SK-N-SH (cell line): ENCODE data around the gene ZNF593OS. TPM values are rescaled to one million over a fixed set of nuclear protein-coding genes. Genes with fewer than 3 reads are reported as not detected.

Experiments
- CTCF ChIA-PET: fragments of 300-600, 350-600 bp; formaldehyde crosslinking; extraction: SDS; loops from one replicate; lab custom pipeline; 2021; lab: Yijun Ruan, JAX
- POLR2A ChIA-PET: fragments of 350-600 bp; sonication (Branson Sonifier 250); formaldehyde crosslinking; extraction: SDS; loops from one replicate; lab custom pipeline; 2020; ENCODE audit warnings: antibody characterized with exemption, inconsistent platforms; lab: Yijun Ruan, JAX
- DNase-seq: peaks from one replicate; pipeline ENCODE4 v3.0.0; 2012
- H2AFZ ChIP-seq: fragments of 200-600 bp; sonication (generic); 2 replicates; pipeline ENCODE4 v1.8.1; 2016; ENCODE audit warnings: antibody characterized with exemption, mild to moderate bottlenecking, low read depth
- H3F3A ChIP-seq: fragments of 200-600 bp; sonication (generic); replicated peaks from 2 replicates; pipeline ENCODE3; 2016; ENCODE audit warnings: antibody characterized with exemption, mild to moderate bottlenecking; ENCODE audit not compliant: insufficient read depth
- H3K27ac ChIP-seq, 2 experiments: fragments of 200-500 bp in 1 of 2; fragments of 200-600 bp in 1 of 2; sonication (Bioruptor generic) in 1 of 2; sonication (generic), shearing (Covaris generic) in 1 of 2; 2 replicates each; pipeline versions ENCODE4 v1.5.1 to v1.6.1; 2014 to 2016; ENCODE audit warnings: low read depth in 2 of 2, inconsistent platforms in 1 of 2, low read length in 1 of 2, mild to moderate bottlenecking in 1 of 2, mixed read lengths in 1 of 2
- H3K27me3 ChIP-seq: fragments of 200-600 bp; sonication (generic), shearing (Covaris generic); 2 replicates; pipeline ENCODE4 v1.6.1; 2016; ENCODE audit warnings: mixed run types; ENCODE audit not compliant: insufficient read depth
- H3K36me3 ChIP-seq, 2 experiments: fragments of 200-500 bp in 1 of 2; fragments of 200-600 bp in 1 of 2; sonication (Bioruptor generic) in 1 of 2; sonication (generic) in 1 of 2; replicated peaks in 1 of 2; 2 replicates each; pipeline versions ENCODE3 to v1.5.1; 2014 to 2016; ENCODE audit warnings: low read length in 1 of 2, mild to moderate bottlenecking in 1 of 2; ENCODE audit not compliant: insufficient read depth in 2 of 2, control insufficient read depth in 1 of 2
- H3K4me1 ChIP-seq, 2 experiments: fragments of 200-500 bp in 1 of 2; fragments of 200-600 bp in 1 of 2; sonication (Bioruptor generic) in 1 of 2; sonication (generic), shearing (Covaris generic) in 1 of 2; 2 replicates each; pipeline versions ENCODE4 v1.5.1 to v1.6.1; 2014 to 2016; ENCODE audit warnings: low read depth in 1 of 2, low read length in 1 of 2, mixed run types in 1 of 2; ENCODE audit not compliant: insufficient read depth in 2 of 2, control insufficient read depth in 1 of 2
- H3K4me2 ChIP-seq: fragments of 200-600 bp; sonication (generic), shearing (Covaris generic); 2 replicates; pipeline ENCODE4 v1.6.1; 2017; ENCODE audit warnings: mixed run types
- H3K4me3 ChIP-seq, 2 experiments: fragments of 200-500 bp in 1 of 2; fragments of 200-600 bp in 1 of 2; sonication (Bioruptor generic) in 1 of 2; sonication (generic), shearing (Covaris generic) in 1 of 2; 2 replicates each; pipeline versions ENCODE4 v1.5.1 to v1.8.1; 2014 to 2016; ENCODE audit warnings: low read depth in 2 of 2, inconsistent platforms in 1 of 2, low read length in 1 of 2, mild to moderate bottlenecking in 1 of 2, mixed read lengths in 1 of 2, moderate library complexity in 1 of 2
- H3K79me2 ChIP-seq: fragments of 200-600 bp; sonication (generic); 2 replicates; pipeline ENCODE4 v1.8.1; 2017; ENCODE audit warnings: mild to moderate bottlenecking; ENCODE audit not compliant: insufficient read depth
- H3K9ac ChIP-seq: fragments of 200-600 bp; sonication (generic); 2 replicates; pipeline ENCODE4 v1.6.1; 2017; ENCODE audit warnings: mixed run types
- H3K9me2 ChIP-seq: fragments of 200-600 bp; sonication (generic); 2 replicates; pipeline ENCODE4 v1.6.1; 2017; ENCODE audit warnings: mixed run types
- H3K9me3 ChIP-seq: fragments of 200-600 bp; sonication (generic); 2 replicates; pipeline ENCODE4 v1.6.1; 2017; ENCODE audit warnings: mixed run types, mild to moderate bottlenecking, moderate library complexity
- H4K20me1 ChIP-seq: fragments of 200-600 bp; sonication (generic); 2 replicates; pipeline ENCODE4 v1.6.1; 2017; ENCODE audit warnings: mild to moderate bottlenecking, mixed run types; ENCODE audit not compliant: insufficient read depth
- EZH2phosphoT487 ChIP-seq: fragments of 200-600 bp; sonication (generic); IDR thresholded peaks from 2 replicates; pipeline ENCODE4 v1.6.1; 2017; ENCODE audit warnings: low read depth, mixed run types, mild to moderate bottlenecking, antibody characterized with exemption, moderate library complexity, borderline replicate concordance
- GABPA ChIP-seq: IDR thresholded peaks from 2 replicates; pipeline ENCODE4 v1.4.0; 2012; ENCODE audit warnings: low read depth, mild to moderate bottlenecking
- GATA2 ChIP-seq: sonication (generic); formaldehyde crosslinking; IDR thresholded peaks from 2 replicates; pipeline ENCODE4 v1.5.0; 2020; ENCODE audit warnings: mild to moderate bottlenecking, missing genetic modification reagents
- USF1 ChIP-seq: IDR thresholded peaks from 2 replicates; pipeline ENCODE4 v1.4.0; 2012; ENCODE audit warnings: low read depth, borderline replicate concordance
- WGBS: methylation state at CpG from one replicate; pipeline ENCODE4 v1.1.6; 2017; ENCODE audit warnings: low lambda C conversion rate; 5-methylcytosine and 5-hydroxymethylcytosine counted together
- polyA plus RNA-seq, 3 experiments: library from polyadenylated mRNA; depleted of rRNA; stranded (reverse); fragments of >200 nt; gene quantifications; 2 replicates each; pipeline ENCODE4 v1.2.3, GENCODE V29; 2012

ZNF593OS gene
- polyA plus RNA-seq, 1 of the 3 experiments (the other 2 are of a cell fraction): not detected

GRCh38 chr1:26119892-26120608 is 51.6 kb downstream of the ZNF593OS start:
- Histone ChIP-seq H3K4me1 (peaks cover 5 to 7% of the 10 kb centered on the region in 2 experiments; a peak in 3 of 4 replicates), H3K9ac (no peak overlapping the region), H3K27me3 (no peaks in the 10 kb centered on the region), H3K4me3 (no peak overlapping the region), H3K4me2 (no peak overlapping the region), H4K20me1 (no peaks in the 10 kb centered on the region; the same call in 1 of the 2 replicates), H3K36me3 (peaks cover 20 to 22% of the 10 kb centered on the region in 2 experiments), H3F3A (peaks cover 20% of the 10 kb centered on the region), H3K9me3 (no peaks in the 10 kb centered on the region), H3K27ac (no peak overlapping the region), H3K79me2 (peaks cover 13% of the 10 kb centered on the region; the same call in 1 of the 2 replicates), H2AFZ (no peak overlapping the region), H3K9me2 (no peaks in the 10 kb centered on the region)
- POLR2A ChIA-PET: no interaction called here
- 96% methylated on average over 8 of the region's 9 CpGs for WGBS
- no peak for TF ChIP-seq GABPA
- no peak for TF ChIP-seq USF1
- TF ChIP-seq EZH2phosphoT487: no peak
- no peak for TF ChIP-seq GATA2 (CRISPR knock-in tag)
- DNase-seq: no peak
- CTCF ChIA-PET: interaction anchor here (0.9 to 1.2 kb wide), 2 partner anchors 18 to 23 kb away, joined by 3 to 5 read pairs; no protein-coding TSS in a partner anchor

Other genes starting within 250 kb of the ZNF593OS start
- gene PAFAH2, start 173.8 kb downstream of the ZNF593OS start, polyA plus RNA-seq (2012; rRNA removed): 10.8 and 16.0 TPM in 2 replicates
- 0.58 and 1.1 TPM in 2 replicates for gene EXTL1, start 150.1 kb downstream of the ZNF593OS start, polyA plus RNA-seq (2012; rRNA removed)
- not detected in 2 replicates for gene SLC30A2, start 125.7 kb downstream of the ZNF593OS start, polyA plus RNA-seq (2012; rRNA removed)
- not detected in 2 replicates for gene TRIM63, start 104.2 kb downstream of the ZNF593OS start, polyA plus RNA-seq (2012; rRNA removed)
- gene PDIK1L, start 60.0 kb downstream of the ZNF593OS start, polyA plus RNA-seq (2012; rRNA removed): 1.2 and 1.3 TPM in 2 replicates
- 0.50 and 0.64 TPM in 2 replicates for gene FAM110D, start 12.8 kb downstream of the ZNF593OS start, polyA plus RNA-seq (2012; rRNA removed)
- not detected in 2 replicates for gene C1orf232, start 2.9 kb downstream of the ZNF593OS start, polyA plus RNA-seq (2012; rRNA removed)
- 58.7 and 64.8 TPM in 2 replicates for gene ZNF593, start 1.9 kb downstream of the ZNF593OS start, polyA plus RNA-seq (2012; rRNA removed)
- 0.49 and 0.58 TPM in 2 replicates for gene CNKSR1, start 5.7 kb upstream of the ZNF593OS start, polyA plus RNA-seq (2012; rRNA removed)
- not detected in 2 replicates for gene CATSPER4, start 18.8 kb upstream of the ZNF593OS start, polyA plus RNA-seq (2012; rRNA removed)
- gene CEP85, start 62.4 kb upstream of the ZNF593OS start, polyA plus RNA-seq (2012; rRNA removed): 12.1 and 16.6 TPM in 2 replicates
- 131 and 202 TPM in 2 replicates for gene SH3BGRL3, start 108.3 kb upstream of the ZNF593OS start, polyA plus RNA-seq (2012; rRNA removed)
- gene UBXN11, start 134.8 kb upstream of the ZNF593OS start, polyA plus RNA-seq (2012; rRNA removed): 30.6 and 35.3 TPM in 2 replicates
- not detected in 2 replicates for gene CD52, start 146.1 kb upstream of the ZNF593OS start, polyA plus RNA-seq (2012; rRNA removed)
- 0.08 and 0.49 TPM in 2 replicates for gene CRYBG2, start 182.3 kb upstream of the ZNF593OS start, polyA plus RNA-seq (2012; rRNA removed)
- gene ZNF683, start 200.9 kb upstream of the ZNF593OS start, polyA plus RNA-seq (2012; rRNA removed): not detected in 2 replicates
- not detected in 2 replicates for gene LIN28A, start 239.0 kb upstream of the ZNF593OS start, polyA plus RNA-seq (2012; rRNA removed)